GM18499 (cell line): ENCODE results near the gene COG3.

ENCODE experiments used
- ATAC-seq: cut with Tn5 transposase; IDR thresholded peaks from one replicate; pipeline ENCODE4 v1.9.1; 2021; ENCODE audit warnings: moderate number of reproducible peaks; ENCODE audit not compliant: insufficient read depth, unreplicated experiment

COG3 gene

DNA sequence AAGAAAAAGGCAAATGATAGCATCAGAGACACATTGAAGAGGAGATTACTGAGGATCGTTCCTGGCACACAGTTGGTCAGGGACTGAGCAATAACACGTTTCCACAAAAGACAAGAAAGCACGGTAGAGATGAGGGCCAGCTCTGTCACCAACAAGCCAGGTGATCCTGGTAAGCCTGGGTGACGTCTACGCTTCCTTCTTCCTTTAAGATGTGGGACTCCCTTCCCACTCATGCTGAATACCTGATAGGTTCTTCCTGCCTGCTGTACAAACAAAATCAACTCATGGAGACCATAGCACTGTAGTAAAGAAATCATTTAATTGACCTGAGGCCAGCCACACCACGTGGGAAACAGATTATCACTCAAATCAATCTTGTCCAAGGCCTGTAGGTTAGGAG lies 19.7 kb upstream of the COG3 start:
- no peak for ATAC-seq

DNA sequence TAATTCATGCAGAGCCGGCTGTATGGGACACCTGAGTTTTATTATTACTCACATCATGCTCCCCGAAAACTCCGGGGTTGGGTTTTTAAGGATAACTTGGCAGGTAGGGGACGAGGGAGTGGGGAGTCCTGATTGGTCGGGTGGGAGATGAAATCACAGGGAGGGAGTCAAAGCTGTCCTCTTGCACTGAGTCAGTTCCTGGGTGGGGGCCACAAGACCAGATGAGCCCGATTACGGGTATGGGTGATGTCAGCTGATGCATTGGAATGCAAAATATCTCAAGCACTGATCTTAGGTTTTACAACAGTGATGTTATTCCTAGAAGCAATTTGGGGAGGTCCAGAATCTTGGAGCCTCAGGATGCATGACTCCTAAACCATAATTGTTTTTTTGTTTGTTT lies 18.6 kb upstream of the COG3 start:
- ATAC-seq: no peak

DNA sequence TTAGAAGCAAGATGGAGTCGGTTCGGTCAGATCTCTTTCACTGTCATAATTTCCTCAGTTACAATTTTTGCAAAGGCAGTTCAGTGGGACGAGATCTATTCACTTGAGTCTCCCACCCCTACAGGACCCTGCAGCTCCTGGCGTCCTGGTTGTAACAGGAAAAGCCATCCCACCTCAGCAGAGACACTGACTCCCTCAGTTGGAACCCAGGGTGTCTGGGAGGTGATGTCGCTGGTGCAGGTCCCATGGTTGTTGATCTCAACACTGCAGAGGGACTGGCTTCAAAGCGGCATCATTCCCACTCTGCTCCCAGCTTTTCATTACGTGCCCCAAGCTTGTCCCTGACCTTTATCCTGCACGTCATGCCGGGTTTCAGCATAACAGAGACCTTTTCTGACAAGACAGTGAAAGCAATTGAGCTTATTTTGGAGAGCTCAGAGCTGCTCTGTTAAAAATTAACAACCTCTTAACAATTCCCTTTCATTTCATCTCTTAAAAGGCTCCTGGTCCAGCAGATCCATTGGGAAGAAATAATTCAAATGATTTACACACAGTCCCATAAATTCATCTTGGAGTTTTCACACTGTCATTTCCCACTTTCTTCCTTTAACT lies 17.6 kb upstream of the COG3 start:
- no peak for ATAC-seq

DNA sequence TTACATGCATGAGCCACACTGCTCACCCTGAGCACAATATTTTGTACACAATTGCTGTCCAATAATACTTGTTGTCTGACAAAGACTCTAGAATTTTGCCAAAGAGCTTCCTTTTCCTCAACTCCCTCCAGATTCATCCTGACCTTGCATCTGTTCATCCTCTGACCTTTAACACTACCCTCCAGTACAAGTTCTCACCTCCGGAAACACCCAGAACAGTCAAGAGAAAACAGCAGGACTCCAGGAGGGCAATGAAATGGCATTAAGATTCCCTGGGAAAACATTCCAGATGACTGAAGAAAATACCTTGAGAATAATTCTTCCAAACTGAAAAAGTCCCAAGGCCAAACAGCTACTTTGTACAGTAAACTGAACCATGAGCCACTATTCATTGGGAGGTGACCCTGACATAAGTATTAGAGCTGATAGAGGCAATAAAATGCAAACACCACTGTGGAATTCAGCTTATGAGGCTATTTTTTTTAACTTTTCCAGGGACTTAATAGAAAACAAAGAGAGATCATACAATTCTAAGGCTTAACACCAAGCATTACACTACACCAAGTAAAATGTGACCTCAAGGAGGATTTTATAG lies 15.7 kb upstream of the COG3 start:
- ATAC-seq: no peak

DNA sequence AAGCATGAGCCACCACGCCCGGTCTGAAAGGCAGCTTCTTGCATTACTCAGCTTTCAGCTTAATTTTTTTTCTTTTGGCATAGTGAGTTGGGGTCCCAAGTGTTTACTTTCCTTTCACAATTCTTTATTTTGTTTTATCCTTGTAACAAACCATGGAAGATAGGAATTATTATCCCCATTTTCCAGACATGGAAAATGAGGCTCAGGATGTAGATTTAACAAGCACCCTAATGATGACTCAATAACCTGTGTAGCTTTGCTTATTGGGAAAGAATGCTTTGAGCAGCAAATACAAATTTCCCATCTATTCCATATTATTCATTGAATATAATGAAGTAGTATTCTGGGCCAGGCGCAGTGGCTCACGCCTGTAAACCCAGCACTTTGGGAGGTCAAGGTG lies 13.5 kb upstream of the COG3 start:
- no peak for ATAC-seq

DNA sequence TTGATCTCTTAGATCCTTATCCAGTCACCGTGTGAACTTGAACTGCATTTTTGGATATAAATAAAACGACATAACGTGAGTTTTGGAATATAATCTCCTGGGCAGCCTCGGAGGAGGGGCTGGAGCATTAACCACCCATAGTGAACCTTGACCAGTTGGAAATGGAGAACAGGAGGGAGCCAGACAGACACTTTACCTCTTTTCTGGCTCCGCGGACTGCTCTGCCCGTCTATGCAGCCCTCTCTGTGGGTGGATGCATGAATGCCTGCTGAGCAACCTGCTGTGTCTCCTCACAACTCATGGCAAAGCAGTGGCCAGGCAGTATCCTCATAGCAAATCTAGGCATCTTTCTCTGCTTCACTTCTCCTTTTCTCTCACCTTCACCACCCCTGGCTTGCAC lies 10.5 kb upstream of the COG3 start:
- no peak for ATAC-seq

DNA sequence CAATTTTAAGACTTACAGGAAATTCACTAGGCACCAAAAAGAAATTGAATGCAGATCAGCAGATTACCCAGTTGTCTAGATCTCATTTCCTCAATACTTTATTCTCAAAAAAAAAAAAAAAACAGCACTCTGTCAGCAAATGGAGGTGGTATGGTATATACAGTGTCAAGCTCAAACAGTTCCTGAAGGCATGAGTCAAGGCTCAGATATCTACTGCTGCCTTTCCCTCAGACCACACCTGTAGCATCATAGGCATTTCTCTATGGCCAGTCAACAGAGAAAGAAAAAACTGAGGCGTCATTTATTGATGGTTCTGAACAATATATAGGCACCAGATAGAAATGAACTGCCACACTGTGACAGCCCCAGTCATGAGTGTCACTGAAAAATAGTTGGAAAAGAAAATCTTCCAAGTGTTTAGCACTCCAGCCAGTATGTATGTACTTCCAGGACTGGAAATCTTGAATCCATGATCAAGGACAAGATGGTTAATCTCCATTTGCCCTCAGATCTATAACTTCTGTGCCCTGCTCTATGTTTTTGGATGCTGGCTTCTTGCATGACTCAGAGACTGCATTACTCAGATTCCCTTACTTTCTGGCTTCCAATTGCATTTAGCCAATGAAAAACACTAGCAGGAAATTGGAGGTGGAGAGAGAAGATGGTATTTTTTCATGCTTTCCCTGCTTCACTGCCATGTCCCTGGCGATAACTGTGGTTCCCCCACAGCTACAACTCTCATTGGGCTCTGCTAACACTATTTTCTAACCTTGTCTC lies 8.4 kb upstream of the COG3 start:
- no peak for ATAC-seq

DNA sequence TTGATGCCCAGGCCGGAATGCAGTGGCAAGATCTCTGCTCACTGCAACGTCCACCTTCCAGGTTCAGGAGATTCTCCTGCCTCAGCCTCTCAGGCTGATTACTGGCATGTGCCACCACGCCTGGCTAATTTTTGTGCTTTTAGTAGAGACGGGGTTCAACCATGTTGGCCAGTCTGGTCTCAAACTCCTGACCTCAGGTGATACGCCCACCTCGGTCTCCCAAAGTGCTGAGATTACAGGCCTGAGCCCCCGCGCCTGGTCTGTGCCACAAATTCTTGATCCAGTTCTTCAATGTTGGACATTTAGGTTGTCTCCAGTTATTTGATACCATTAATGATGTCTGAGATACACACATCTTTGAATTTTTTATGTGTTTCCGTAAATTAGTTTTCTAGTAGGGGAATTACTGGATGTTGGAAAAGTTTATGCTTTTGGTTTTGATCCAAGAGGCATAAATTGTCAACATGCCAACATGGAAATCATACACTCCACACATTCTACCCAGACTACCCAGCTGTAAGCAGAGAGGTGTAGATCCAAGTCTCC lies 525 bp upstream of the COG3 start:
- no peak for ATAC-seq

DNA sequence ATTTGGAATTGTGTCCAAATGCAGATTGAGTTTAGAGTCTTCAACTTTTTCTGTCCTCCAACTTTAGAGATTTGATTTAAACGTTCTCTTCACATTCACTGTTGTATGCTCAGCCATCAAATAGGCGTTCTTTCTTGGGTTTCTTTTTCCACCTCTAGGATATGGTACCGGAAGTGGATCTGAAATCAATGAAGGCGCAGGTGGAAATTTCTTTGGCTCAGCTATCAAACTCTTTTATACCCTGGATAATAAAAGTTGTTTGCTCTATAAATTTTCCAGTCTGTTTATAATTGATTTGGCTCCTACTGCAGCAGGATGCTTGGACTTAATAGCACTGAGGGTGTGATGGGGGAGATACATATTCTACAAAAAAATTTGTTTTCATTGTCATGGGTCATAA lies 1.6 kb downstream of the COG3 start:
- no peak for ATAC-seq

DNA sequence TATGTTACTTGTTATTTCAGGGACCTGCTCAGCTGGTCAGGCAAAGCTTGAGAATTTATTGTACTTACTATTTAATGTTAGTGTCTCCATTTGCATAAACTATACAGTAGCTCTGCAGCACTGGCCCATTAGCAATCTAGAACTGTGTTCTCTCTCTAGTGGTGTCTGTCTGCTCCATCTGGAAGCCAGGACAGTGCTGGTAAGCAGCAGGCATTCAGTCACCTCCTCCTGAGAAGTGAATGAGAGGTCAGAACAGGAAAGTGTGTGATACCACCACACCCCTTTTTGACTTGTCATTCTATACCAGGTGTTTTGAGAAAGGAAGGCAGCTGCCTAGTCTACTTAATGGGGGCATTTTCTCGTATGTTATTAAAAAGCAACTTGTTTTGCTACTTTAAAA lies 3.9 kb downstream of the COG3 start:
- no peak for ATAC-seq

DNA sequence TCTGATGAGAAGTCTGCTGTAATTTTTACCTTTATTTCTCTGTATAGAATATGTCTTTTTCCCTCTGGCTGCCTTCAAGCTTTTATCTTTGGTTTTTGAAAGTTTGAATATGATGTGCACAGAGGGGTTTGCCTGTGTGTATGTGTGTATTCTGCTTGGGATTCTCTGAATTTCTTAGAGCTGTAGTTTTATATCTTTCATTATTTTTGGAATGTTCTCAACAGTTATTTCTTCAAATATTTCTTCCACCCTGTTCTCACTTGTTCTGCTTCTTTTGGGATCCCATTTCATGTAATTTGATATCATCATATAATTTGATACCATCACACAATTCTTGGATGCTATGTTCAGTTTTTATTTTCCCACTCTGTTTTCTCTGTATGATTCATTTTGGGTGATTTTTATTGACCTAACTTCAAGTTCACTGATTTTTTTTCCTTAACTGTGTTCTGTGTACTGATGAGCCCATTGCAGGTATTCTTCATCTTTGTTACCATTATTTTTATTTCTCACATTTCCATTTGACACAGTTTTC lies 7.5 kb downstream of the COG3 start:
- no peak for ATAC-seq

DNA sequence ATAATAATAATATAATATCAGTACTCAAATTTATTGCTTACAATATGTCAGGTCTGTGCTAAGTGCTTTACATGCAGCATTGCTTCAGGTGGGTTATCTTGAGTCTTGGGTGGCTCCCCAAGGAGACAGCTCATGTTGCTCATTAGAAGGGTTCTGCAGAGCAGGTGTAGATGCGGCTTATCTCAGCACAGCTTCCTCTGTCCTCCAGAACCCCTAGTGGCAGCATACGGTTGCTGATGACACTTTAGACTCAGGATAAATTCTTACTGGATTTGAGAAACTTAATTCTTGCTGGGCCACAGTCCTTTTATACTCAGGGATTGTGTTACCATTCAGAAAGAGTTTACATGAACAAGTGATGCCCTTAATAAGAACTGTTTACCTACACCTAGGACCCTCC lies 8.9 kb downstream of the COG3 start:
- ATAC-seq: no peak

DNA sequence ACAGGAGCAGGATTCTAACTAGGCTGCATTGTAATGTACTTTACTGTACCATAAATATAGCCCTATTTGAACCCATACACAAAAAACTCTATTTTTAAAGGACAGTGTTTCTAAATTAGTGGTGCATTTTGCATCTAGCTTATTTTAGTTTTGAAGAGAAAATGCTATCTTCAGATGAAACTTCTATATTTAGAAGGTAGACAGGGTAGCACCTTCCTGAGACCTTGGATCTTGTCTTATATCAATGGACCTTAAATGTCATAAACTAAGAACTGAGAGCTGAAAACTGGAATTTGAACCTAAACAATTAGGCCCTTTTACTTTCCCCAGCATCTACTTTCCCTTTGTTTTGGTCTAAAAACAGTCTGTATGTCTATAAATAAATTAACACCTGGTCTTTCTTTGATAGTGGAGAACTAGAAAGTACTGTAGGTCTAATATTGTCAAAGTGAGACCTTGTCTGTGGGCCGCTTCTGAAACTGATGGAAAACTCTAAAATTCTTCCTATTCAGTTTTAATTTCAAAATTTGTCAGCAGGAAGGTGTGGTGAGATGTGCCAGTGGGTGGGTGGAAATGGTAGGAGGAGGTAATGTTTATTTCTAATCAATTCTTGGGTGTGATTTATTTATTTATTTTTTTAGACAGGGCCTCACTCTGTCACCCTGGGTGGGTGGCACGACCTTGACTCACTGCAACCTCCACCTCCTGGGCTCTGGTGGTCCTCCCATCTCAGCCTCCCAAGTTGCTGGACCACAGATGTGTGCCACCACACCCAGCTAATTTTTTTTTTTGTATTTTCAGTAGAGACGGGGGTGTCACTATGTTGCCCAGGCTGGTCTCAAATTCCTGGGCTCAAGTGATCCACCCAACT lies 10.1 kb downstream of the COG3 start:
- ATAC-seq: no peak

DNA sequence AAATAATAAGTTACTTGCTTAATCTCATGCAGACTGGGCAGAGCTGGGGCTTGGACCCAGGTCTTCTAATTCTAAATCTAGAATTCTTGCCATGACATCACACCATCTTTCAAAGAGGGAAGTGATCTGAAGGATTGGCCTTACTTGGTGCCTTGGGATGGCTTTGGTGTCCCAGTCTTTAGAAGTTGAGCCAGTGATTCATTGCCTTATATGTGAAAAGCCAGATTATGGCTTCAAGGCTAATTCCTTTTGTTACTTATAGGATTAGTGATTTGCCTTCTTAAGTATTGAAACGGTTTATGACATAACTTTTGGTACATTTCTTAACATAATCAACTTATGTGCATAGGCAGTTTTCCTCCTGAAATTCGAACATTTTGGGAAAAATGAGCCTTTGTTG lies 14.9 kb downstream of the COG3 start:
- ATAC-seq: no peak

DNA sequence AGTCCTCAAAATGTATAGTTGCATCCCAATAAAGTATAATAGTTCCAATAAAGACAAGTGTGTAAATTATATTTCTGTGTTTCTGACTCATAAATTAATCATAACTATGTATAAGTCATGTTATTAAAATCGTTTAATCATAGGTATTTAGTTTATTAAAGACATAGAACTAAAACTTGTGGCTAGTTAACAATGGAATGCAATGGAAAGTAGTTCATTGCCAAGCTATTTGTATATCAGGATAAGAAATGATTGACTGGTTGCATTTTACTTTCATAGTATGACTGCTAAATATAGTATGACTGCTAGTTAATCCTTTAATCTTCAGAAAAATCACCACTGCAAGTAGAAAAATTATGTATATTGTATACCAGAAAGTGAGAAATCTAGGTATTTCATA lies 16.9 kb downstream of the COG3 start:
- ATAC-seq: no peak

DNA sequence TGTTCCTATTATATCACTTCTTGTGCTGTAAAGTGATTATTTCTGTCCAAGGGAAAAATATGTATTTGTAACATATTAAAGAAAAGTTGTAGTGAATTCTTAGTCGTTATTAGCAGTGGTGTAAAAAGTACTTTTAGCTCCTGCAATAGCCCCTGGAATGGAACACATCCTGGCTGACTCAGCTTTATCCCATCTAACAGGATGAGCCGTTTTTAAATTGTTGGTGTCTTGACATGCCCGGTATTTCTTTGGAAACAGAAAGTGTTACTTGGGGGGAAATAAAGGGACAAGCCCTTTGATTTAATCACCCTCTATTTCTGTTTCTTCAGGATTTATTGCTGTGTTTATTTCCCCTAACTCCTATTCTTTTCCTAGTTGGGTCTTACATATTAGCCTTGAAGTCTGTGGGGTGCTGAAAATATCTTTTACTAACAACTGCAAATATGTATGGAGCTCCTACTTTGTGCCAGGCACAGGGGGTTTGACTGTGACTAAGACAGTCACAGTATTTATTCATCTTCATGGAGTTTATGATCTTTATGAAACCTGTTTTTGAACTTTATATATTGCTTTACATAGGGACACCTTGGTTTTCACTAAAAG lies 17.9 kb downstream of the COG3 start:
- ATAC-seq: no peak

DNA sequence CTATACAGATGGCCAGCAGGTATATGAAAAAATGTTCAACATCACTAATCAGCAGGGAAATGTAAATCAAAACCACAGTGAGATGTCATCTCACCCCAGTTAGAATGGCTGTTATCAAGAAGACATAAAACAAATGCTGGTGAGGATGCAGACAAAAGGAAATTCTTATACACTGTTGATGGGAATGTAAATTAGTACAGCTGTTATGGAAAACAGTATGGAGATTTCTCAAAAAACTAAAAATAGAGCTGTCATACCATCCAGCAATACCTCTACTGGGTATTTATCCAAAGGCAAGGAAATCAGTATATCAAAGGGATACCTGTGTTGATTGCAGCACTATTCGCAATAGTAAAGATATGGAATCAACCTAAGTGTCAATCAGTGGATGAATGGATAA lies 22.9 kb downstream of the COG3 start:
- no peak for ATAC-seq

DNA sequence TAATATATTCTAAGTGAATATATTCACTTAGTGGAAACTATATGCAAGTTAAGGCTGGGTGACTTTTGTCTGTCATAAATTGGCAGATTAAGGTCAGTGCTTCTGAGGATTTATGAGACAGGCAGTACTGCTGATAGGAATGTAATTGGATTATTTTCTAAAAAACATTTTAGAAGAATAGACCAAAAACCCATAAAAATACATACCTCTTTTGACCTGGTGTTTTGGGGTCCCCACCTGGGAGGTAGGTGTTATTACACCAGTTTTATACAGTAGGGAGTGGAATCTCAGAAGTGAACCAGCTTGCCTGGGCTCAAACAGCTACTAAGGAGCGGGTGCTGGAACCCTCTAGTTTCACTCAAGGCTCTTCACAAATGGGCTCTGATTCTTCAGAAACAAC lies 25.3 kb downstream of the COG3 start:
- no peak for ATAC-seq

DNA sequence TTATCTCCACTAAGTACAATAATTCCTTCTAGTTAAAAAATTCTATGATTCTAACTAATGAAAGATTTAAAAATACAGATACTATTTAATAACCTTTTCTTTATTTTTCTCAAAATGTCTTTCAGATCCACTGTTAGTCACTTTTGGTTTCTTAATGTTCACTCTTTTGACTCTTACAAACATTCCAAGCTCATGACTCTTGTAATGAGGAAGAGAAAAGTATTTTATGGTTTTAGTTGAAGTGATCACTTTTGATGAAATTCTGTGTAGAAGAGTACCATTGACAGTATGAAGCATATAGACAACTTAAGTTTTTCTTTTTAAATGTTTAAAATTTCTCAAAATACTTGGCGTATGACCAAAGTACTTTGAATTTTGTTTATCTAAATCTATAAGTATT lies 27.8 kb downstream of the COG3 start:
- no peak for ATAC-seq

DNA sequence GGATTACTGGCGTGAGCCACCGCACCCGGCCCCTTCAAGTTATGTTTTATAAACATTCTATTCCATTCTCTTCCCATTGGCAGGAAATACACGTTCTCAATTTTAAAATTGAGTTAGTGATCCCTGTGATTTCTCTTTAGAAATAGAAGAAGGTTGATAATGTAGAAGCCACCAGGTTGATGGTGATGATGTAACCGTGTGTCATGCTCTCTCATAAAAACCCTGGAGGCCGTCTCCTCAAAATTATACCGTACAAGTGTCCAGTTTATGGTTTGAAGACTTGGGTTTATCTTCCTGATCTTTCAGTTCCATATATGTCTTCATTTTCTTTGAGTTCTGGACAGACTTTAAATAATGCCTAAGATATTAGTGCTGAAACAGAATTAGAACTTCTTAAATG lies 32.2 kb downstream of the COG3 start:
- no peak for ATAC-seq
